ENCODE measurements around the gene SMOC1.

GRCh38 chr14:70080076-70080475 is 200.9 kb downstream of the SMOC1 start:
- TF ChIP-seq CTCF (IDR thresholded peaks at IDR 0.05) (no peak), POLR2AphosphoS5 (IDR thresholded peaks at IDR 0.05) (no peak), POLR2A (IDR thresholded peaks at IDR 0.05) (no peak), EP300 (IDR thresholded peaks at IDR 0.05) (no peak)

Measured in stomach (tissue), 4 donors.